Ectodermal cell (in vitro differentiated cells): Measurements from ENCODE around the gene UFM1. TPM values are rescaled to one million over a fixed set of nuclear protein-coding genes. Genes with fewer than 3 reads are reported as not detected.
"Not testable (repeated sequence)": the region's sequence is repeated elsewhere in the genome, so short reads cannot be mapped to it uniquely, and the experiment has no call there.

Experiments
- H3K27ac ChIP-seq: 2 replicates; pipeline ENCODE4 v1.7.0; 2013; ENCODE audit warnings: mild to moderate bottlenecking, low read depth, low read length; ENCODE audit not compliant: insufficient read depth, poor library complexity, severe bottlenecking
- H3K27me3 ChIP-seq: 2 replicates; pipeline ENCODE4 v1.7.0; 2013; ENCODE audit warnings: mild to moderate bottlenecking, low read length; ENCODE audit not compliant: insufficient read depth, control insufficient read depth, poor library complexity, severe bottlenecking
- H3K36me3 ChIP-seq: one replicate; pipeline ENCODE4 v1.7.0; 2013; ENCODE audit warnings: low read length; ENCODE audit not compliant: control insufficient read depth, insufficient read depth
- H3K4me1 ChIP-seq: one replicate; pipeline ENCODE4 v1.7.0; 2013; ENCODE audit warnings: low read length; ENCODE audit not compliant: control insufficient read depth, insufficient read depth
- H3K4me3 ChIP-seq: 2 replicates; pipeline ENCODE4 v1.7.0; 2013; ENCODE audit warnings: low read depth, low read length, control low read depth; ENCODE audit not compliant: insufficient read depth
- H3K9me3 ChIP-seq: 2 replicates; pipeline ENCODE4 v1.7.0; 2013; ENCODE audit warnings: mild to moderate bottlenecking, low read length, moderate library complexity; ENCODE audit not compliant: control insufficient read depth
- WGBS, 2 experiments: methylation state at CpG; one replicate each; pipeline ENCODE4 v1.1.7; 2013; ENCODE audit warnings: missing lambda C conversion rate in 2 of 2; 5-methylcytosine and 5-hydroxymethylcytosine counted together
- polyA plus RNA-seq, 4 experiments: library from polyadenylated mRNA; stranded (reverse); fragments of 50-300 nt; gene quantifications; one replicate each; pipeline ENCODE4 v1.2.3, GENCODE V29; 2013

Gene UFM1
- polyA plus RNA-seq (2013, experiment 1 of 4) = 46.8 TPM
- 54.9 TPM for polyA plus RNA-seq (2013, experiment 2 of 4)
- polyA plus RNA-seq (2013, experiment 3 of 4) = 42.3 TPM
- 47.2 TPM for polyA plus RNA-seq (2013, experiment 4 of 4)

DNA sequence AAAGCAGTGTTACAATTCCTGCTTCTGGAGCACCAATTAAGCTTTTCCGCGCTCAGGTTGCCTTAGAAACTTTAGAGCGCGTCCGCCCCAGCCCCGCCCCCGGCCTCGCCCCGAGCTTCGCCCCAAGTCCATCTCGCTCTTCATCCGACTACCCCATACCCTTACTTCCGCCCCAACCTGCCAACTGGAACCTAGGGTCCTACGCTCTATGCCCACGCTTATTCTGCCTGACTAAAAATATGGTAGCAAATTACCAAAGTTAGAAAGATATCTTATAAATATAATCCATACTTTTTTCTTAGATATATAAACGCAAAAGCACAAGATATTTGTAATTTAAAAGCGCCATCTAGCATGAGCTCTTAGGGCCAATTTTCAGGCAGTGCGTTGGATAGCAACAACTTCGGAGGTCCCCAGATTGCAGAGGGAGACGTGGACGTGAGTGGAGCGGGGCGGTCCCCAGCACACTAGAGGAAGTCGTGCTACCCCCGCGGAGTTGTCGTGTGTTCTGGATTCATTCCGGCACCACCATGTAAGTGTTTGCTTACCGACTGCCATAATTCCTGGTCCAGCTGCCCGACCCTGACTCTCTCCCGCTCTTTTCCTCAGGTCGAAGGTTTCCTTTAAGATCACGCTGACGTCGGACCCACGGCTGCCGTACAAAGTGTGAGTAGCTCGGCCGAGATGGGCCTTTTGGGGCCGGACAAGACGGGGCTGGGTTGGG lies at the start of gene UFM1:
Gene UFM1, plus strand, starts transcription at position 462 of the 724 bp plus-strand sequence. Its CDS starts 69 bp downstream, at position 531.
- Histone ChIP-seq H3K9me3 (no peaks in the 10 kb centered on the region), H3K27me3 (no peaks in the 10 kb centered on the region), H3K36me3 (no peaks in the 10 kb centered on the region), H3K27ac (no peak within 1 kb of the TSS), H3K4me3 (peak within 1 kb of the TSS; percentile 75), H3K4me1 (peaks cover 9% of the 10 kb centered on the region)
- 0% methylated on average over 37 to 41 of the region's 41 CpGs for WGBS, 2 experiments

DNA sequence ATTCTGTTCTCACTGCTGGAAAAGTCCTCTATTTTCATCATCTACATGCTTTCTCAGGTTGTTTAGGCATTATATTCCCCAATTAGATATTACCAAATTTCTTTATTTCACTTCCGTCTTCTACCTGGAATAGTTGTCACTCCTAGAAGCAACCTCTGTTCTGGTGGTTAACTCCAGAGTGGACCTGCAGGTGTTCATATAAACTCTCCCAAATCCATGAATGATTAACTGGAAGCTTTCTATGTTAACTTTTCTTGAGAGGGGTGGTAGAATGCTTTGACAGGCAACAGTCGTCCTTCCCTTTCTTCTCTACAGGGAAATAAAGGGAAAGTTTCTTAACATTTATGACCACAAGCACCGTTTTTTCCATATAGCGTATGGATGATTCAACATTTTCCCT lies 48.4 kb upstream of the UFM1 start:
- no peaks in the 10 kb centered on the region for H3K9me3 ChIP-seq
- no peak overlapping the region for H3K27ac ChIP-seq
- no peaks in the 10 kb centered on the region for H3K4me1 ChIP-seq
- 85 to 89% methylated on average over 2 to 3 of the region's 4 CpGs for whole genome bisulfite sequencing, 2 experiments
- no peaks in the 10 kb centered on the region for H3K36me3 ChIP-seq
- H3K4me3 ChIP-seq = no peak overlapping the region
- H3K27me3 ChIP-seq = no peaks in the 10 kb centered on the region

DNA sequence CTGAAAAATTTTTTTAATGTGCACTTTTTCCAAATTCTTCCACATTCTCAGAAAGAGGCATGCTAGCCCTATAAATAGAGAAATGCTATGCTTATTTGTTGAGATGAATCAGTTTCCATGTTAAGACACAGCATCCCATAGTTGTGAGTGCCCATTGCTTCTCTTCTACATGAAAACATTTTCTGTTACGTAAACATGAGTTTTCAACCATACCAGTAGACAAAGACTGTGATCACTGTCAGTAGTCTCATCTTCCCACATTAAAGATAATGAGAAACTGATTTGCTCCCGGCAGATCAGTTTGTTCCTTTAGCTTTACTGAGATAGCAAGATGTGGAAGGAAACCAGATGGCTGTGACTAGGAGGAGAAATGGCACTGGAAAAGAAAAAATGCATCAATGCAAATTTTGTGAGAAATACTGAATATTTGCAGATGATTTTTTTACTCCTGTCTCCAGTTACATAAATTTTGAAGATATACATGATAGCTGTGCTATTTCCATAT lies 45.8 kb upstream of the UFM1 start:
- H3K9me3 ChIP-seq = no peaks in the 10 kb centered on the region
- H3K27ac ChIP-seq = no peak overlapping the region
- no peak overlapping the region for H3K4me3 ChIP-seq
- H3K36me3 ChIP-seq = no peaks in the 10 kb centered on the region
- H3K27me3 ChIP-seq = no peaks in the 10 kb centered on the region
- no peaks in the 10 kb centered on the region for H3K4me1 ChIP-seq
- 48 to 50% methylated on average over 2 of the region's 2 CpGs for WGBS, 2 experiments

DNA sequence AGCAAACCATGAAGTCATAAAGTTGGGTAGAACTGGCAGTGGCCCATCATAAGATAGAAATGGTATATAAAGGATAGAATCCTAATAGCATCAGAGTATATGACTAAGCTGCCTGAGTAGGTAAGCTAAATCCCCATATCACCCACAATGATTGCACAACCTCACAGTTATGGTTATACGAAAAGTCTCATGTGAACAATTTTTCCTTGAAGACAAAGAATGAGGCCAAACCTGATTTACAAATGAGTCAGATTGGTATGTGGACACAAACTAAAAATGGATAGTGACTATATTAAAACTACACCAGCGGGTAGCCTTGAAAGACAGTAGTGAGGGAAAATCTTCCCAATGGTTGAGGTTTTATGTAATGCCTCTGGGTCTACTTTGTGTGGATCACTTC lies 40.9 kb upstream of the UFM1 start:
- WGBS, 2 experiments = 89 to 94% methylated on average over 2 of the region's 2 CpGs

DNA sequence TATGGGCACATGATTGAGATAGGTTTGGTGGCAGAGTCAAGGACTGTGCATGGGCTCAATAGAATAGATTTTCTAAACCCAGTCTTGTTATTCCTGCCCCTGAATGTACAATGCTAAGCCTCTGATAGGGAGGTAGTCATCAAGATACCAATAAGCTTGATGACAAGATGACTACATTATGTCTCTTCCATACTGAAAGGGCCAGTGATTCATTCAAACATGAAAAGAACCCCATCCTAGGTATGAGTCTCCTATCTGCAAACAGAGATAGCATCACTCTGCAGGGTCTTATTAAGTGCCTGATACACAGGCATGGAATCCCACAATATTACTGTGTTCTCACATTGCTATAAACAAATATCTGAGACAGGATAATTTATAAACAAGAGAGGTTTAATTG lies 40.3 kb upstream of the UFM1 start:
- H3K27me3 ChIP-seq = no peaks in the 10 kb centered on the region
- no peaks in the 10 kb centered on the region for H3K36me3 ChIP-seq
- H3K27ac ChIP-seq = no peak overlapping the region
- no peaks in the 10 kb centered on the region for H3K4me1 ChIP-seq
- no peaks in the 10 kb centered on the region for H3K9me3 ChIP-seq
- H3K4me3 ChIP-seq = no peak overlapping the region

More for the DNA sequence above, 40.9 kb upstream of the UFM1 start:
- Histone ChIP-seq H3K4me3 (no peak overlapping the region), H3K27me3 (no peaks in the 10 kb centered on the region), H3K36me3 (no peaks in the 10 kb centered on the region), H3K27ac (no peak overlapping the region), H3K4me1 (no peaks in the 10 kb centered on the region), H3K9me3 (no peaks in the 10 kb centered on the region)

DNA sequence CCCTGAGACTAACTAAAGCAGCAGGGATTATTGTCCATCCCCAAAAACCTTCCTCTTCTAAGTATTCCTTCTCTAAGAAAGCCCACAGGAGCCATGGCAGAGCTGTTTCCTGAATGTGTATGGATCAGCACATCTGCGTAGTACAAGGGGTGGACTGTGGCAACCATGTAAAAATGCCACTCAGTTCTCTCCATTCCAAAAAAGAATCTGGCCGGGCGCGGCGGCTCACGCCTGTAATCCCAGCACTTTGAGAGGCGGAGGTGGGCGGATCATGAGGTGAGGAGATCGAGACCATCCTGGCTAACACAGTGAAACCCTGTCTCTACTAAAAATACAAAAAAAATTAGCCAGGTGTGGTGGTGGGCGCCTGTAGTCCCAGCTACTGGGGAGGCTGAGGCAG lies 38.5 kb upstream of the UFM1 start:
- not testable (repeated sequence) for H3K9me3 ChIP-seq, H3K27me3 ChIP-seq
- 89 to 98% methylated on average over 9 of the region's 10 CpGs for WGBS, 2 experiments

DNA sequence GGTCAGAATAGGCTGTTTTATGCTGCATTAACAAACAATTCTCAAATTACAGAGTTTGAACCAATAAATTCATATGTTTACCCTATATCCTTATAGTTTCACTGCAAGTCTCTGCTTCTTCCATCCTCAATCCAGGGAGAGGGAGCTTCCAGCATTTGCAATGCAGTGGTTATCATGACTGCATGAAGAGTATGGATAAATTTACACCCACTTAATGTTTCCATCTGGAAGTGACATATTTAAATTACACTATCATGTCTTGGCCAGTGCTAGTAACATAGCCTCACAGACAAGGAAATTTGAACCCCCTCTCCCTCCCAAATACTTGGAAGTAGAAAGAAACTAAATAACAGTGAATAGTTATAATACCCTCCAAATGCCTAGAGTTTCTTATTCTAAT lies 33.5 kb upstream of the UFM1 start:
- Histone ChIP-seq H3K27ac (no peak overlapping the region), H3K4me1 (no peaks in the 10 kb centered on the region), H3K27me3 (no peaks in the 10 kb centered on the region), H3K9me3 (no peaks in the 10 kb centered on the region), H3K4me3 (no peak overlapping the region), H3K36me3 (no peaks in the 10 kb centered on the region)

More for the DNA sequence above, 38.5 kb upstream of the UFM1 start:
- not testable (repeated sequence) for H3K36me3 ChIP-seq, H3K4me1 ChIP-seq, H3K4me3 ChIP-seq, H3K27ac ChIP-seq

DNA sequence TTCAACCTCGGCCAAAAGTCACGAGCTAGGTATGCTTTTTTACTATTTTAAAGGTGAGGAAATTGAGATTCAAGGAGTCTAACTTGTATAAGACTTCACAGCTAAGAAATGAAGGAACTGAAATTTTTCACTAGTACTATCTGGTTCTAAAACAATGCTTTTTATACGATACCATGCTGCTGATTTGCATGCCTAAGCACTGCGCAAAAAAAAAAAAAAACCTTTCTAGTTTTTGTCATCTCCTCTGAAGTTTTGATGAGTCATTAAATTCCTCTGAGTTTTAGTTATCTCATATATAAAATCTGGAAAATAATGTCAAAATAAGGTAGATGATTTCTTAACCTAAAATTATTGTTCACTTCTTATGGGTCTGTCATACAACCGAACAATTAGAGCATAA lies 28.0 kb upstream of the UFM1 start:
- H3K4me1 ChIP-seq = no peaks in the 10 kb centered on the region
- H3K36me3 ChIP-seq = no peaks in the 10 kb centered on the region
- WGBS, 2 experiments = 83 to 92% methylated on average over 1 to 5 of the region's 5 CpGs
- no peak overlapping the region for H3K4me3 ChIP-seq
- H3K27ac ChIP-seq = no peak overlapping the region
- no peaks in the 10 kb centered on the region for H3K27me3 ChIP-seq
- H3K9me3 ChIP-seq = no peaks in the 10 kb centered on the region

DNA sequence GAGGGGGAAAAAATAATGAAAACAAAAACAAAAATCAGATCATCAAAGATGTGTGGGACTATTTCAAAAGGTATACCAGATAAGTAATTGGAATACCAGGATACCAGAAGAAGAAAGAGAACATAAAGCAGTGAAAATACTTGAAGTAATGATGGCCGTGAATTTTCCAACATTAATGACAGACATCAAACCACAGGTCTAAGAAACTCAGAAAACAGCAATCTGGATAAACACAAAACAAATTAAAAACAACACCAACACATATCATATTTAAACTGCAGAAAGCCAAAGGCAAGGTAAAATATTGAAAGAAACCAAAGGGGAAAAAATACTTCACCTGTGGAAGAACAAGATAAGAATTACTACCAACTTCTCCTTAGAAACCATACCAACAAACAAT lies 24.2 kb upstream of the UFM1 start:
- H3K4me1 ChIP-seq = no peaks in the 10 kb centered on the region
- no peak overlapping the region for H3K27ac ChIP-seq
- H3K4me3 ChIP-seq = no peak overlapping the region
- WGBS, 2 experiments = 100% methylated on average over 1 of the region's 1 CpG; no CpG with 5 or more reads in 1 of the 2 experiments
- H3K36me3 ChIP-seq = no peaks in the 10 kb centered on the region
- no peaks in the 10 kb centered on the region for H3K27me3 ChIP-seq
- no peaks in the 10 kb centered on the region for H3K9me3 ChIP-seq

DNA sequence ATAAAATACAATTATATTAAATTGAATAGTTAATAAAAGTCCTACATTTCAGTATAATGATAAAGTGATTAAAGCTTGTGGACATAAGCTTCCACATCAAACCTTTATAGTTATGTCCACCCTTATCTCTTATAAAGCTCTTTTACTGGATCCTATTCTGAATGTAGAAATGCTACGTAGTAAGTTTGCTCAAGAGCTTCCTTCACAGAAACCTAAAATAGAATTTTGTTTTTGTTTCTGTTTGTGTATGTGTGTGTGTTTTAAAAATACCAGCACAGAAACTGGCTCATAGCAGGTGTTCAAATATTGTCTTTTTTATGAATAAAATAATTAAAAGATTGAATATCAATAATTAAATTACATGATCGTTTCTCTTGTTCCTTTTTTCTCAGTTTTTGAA lies 21.0 kb upstream of the UFM1 start:
- Histone ChIP-seq H3K27me3 (no peaks in the 10 kb centered on the region), H3K9me3 (no peaks in the 10 kb centered on the region), H3K4me1 (no peaks in the 10 kb centered on the region), H3K36me3 (no peaks in the 10 kb centered on the region), H3K27ac (no peak overlapping the region), H3K4me3 (no peak overlapping the region)
- 80% methylated on average over 2 of the region's 2 CpGs; no CpG with 5 or more reads in 1 of the 2 experiments for WGBS, 2 experiments
